PC-3 (cell line): ENCODE measurements around the gene RNASE13. TPM values are rescaled to one million over a fixed set of nuclear protein-coding genes. Genes with fewer than 3 reads are reported as not detected.
"Not testable (repeated sequence)": the region's sequence is repeated elsewhere in the genome, so short reads cannot be mapped to it uniquely, and the experiment has no call there.

Source experiments
- ATAC-seq: fragments of 200-7000 bp; cut with Tn5 transposase; 2 replicates; pipeline ENCODE4 v1.9.1; 2020; ENCODE audit warnings: mild to moderate bottlenecking, moderate library complexity
- BruUV-seq: library from RNA; stranded (reverse); fragments of 400-500 nt; replicated peaks from 2 replicates; lab custom pipeline; 2021; lab: Mats Ljungman, UMichigan
- CTCF ChIA-PET: fragments of 300-600 bp; sonication (Branson Sonifier 250); formaldehyde crosslinking; loops from one replicate; lab custom pipeline; 2022; ENCODE audit warnings: antibody characterized with exemption; lab: Charles Lee
- POLR2A ChIA-PET: fragments of 300-600 bp; sonication (Branson Sonifier 250); formaldehyde crosslinking; loops from one replicate; lab custom pipeline; 2022; ENCODE audit warnings: antibody characterized with exemption; ENCODE audit not compliant: unreplicated experiment; lab: Charles Lee
- DNase-seq: peaks from one replicate; pipeline ENCODE4 v3.0.0-alpha.2; 2015
- H2AFZ ChIP-seq: fragments of 300-600 bp; sonication (generic); 2 replicates; pipeline ENCODE4 v1.6.0; 2016; ENCODE audit warnings: antibody characterized with exemption, low read length
- H3F3A ChIP-seq: fragments of 300-600 bp; sonication (generic); one replicate; pipeline ENCODE4 v1.6.0; 2017; ENCODE audit warnings: antibody characterized with exemption, low read length, control low read depth, mild to moderate bottlenecking; ENCODE audit not compliant: unreplicated experiment
- H3K27ac ChIP-seq: fragments of 300-600 bp; sonication (generic); 2 replicates; pipeline ENCODE4 v1.5.1; 2016; ENCODE audit warnings: mild to moderate bottlenecking, low read length
- H3K27me3 ChIP-seq: fragments of 300-600 bp; sonication (generic); 2 replicates; pipeline ENCODE4 v1.6.1; 2016; ENCODE audit warnings: low read length, mixed read lengths
- H3K36me3 ChIP-seq: fragments of 300-600 bp; sonication (generic); 2 replicates; pipeline ENCODE4 v1.6.1; 2016; ENCODE audit warnings: low read depth, mixed run types, low read length, mixed read lengths
- H3K4me1 ChIP-seq: fragments of 300-600 bp; sonication (generic); 2 replicates; pipeline ENCODE4 v1.5.1; 2016; ENCODE audit warnings: low read length; ENCODE audit not compliant: insufficient read depth
- H3K4me2 ChIP-seq: fragments of 300-600 bp; sonication (generic); 2 replicates; pipeline ENCODE4 v1.6.0; 2016; ENCODE audit warnings: low read length
- H3K4me3 ChIP-seq: fragments of 300-600 bp; sonication (generic); 2 replicates; pipeline ENCODE4 v1.5.1; 2016; ENCODE audit warnings: mild to moderate bottlenecking, low read length, mixed read lengths
- H3K79me2 ChIP-seq: fragments of 300-600 bp; sonication (generic); 2 replicates; pipeline ENCODE4 v1.6.1; 2017; ENCODE audit warnings: low read length, mixed read lengths
- H3K9ac ChIP-seq: fragments of 300-600 bp; sonication (generic); 2 replicates; pipeline ENCODE4 v1.6.0; 2016; ENCODE audit warnings: mild to moderate bottlenecking, low read length
- H3K9me2 ChIP-seq: fragments of 300-600 bp; sonication (generic); replicated peaks from 2 replicates; pipeline ENCODE4 v1.6.1; 2016; ENCODE audit warnings: mixed run types, low read length, mixed read lengths
- H3K9me3 ChIP-seq: fragments of 300-600 bp; sonication (generic); 2 replicates; pipeline ENCODE4 v1.6.1; 2016; ENCODE audit warnings: low read length, mixed read lengths
- H4K20me1 ChIP-seq: fragments of 300-600 bp; sonication (generic); 2 replicates; pipeline ENCODE4 v1.6.1; 2016; ENCODE audit warnings: low read length, mixed read lengths
- CTCF ChIP-seq: fragments of 300-600 bp; sonication (generic); conservative IDR thresholded peaks from 2 replicates; pipeline ENCODE4 v1.5.1; 2017; ENCODE audit warnings: antibody characterized with exemption, low read depth, mild to moderate bottlenecking, low read length
- EZH2 ChIP-seq: fragments of 300-600 bp; sonication (generic); IDR thresholded peaks from one replicate; pipeline ENCODE4 v1.6.1; 2017; ENCODE audit warnings: antibody characterized with exemption, mild to moderate bottlenecking, low read length; ENCODE audit not compliant: unreplicated experiment
- EZH2phosphoT487 ChIP-seq: fragments of 300-600 bp; sonication (generic); IDR thresholded peaks from 2 replicates; pipeline ENCODE4 v1.6.1; 2018; ENCODE audit warnings: mild to moderate bottlenecking, antibody characterized with exemption, low read length, borderline replicate concordance
- intact Hi-C: fragments of 100-400 bp; cut with micrococcal nuclease; formaldehyde crosslinking; loops from 2 replicates; pipeline ENCODE4 v1.9.0; 2023
- total RNA-seq: library from RNA; depleted of rRNA; stranded (reverse); fragments of >200 nt; gene quantifications from 2 replicates; pipeline ENCODE4 v1.2.3, GENCODE V29; 2014

The RNASE13 gene
- total RNA-seq, 1 experiment from 2014 or later, result not detected

GRCh38 chr14:21043387-21043973, 8.9 kb upstream of the RNASE13 start:
- ChIA-PET CTCF (no interaction called here), POLR2A (no interaction called here)
- H3K4me1 ChIP-seq, result no peaks in the 10 kb centered on the region
- no peaks in the 10 kb centered on the region for H3F3A ChIP-seq
- peaks cover 28% of the 10 kb centered on the region for H3K27me3 ChIP-seq
- BruUV-seq, result no TSS peak
- H3K9ac ChIP-seq, result no peak overlapping the region
- H2AFZ ChIP-seq, result no peak overlapping the region
- intact Hi-C loops, result loop anchor here (5.0 kb wide), 2 partner anchors 186 to 346 kb away; no protein-coding TSS in a partner anchor
- no peaks in the 10 kb centered on the region for H3K9me3 ChIP-seq
- no peak for ATAC-seq
- H4K20me1 ChIP-seq, result no peaks in the 10 kb centered on the region
- H3K9me2 ChIP-seq, result no peaks in the 10 kb centered on the region
- H3K36me3 ChIP-seq, result no peaks in the 10 kb centered on the region
- TF ChIP-seq CTCF, result no peak
- no peak for TF ChIP-seq EZH2
- no peak for TF ChIP-seq EZH2phosphoT487
- no peak overlapping the region for H3K4me3 ChIP-seq
- DNase-seq, result no peak
- no peak overlapping the region for H3K4me2 ChIP-seq
- no peak overlapping the region for H3K27ac ChIP-seq
- H3K79me2 ChIP-seq, result no peaks in the 10 kb centered on the region

- Histone ChIP-seq H3K4me1 (no peaks in the 10 kb centered on the region), H4K20me1 (no peaks in the 10 kb centered on the region), H3K27ac (no peak overlapping the region), H3K4me3 (no peak overlapping the region), H3K9me3 (no peaks in the 10 kb centered on the region), H3K79me2 (no peaks in the 10 kb centered on the region), H3K9me2 (no peaks in the 10 kb centered on the region), H3K4me2 (no peak overlapping the region), H3K9ac (no peak overlapping the region), H3F3A (no peaks in the 10 kb centered on the region), H3K27me3 (peaks cover 27% of the 10 kb centered on the region), H3K36me3 (no peaks in the 10 kb centered on the region), H2AFZ (no peak overlapping the region)
- intact Hi-C loops, result loop anchor here (5.0 kb wide), 2 partner anchors 186 to 346 kb away; no protein-coding TSS in a partner anchor
- no TSS peak for BruUV-seq
- DNase-seq (no peak), ATAC-seq (no peak)
- ChIA-PET POLR2A (no interaction called here), CTCF (no interaction called here)
- no peak for TF ChIP-seq EZH2
- TF ChIP-seq EZH2phosphoT487, result no peak
These were observed 8.3 kb upstream of the RNASE13 start for GRCh38 chr14:21042918-21043317.

GRCh38 chr14:21041676-21042433, 7.2 kb upstream of the RNASE13 start, which contains the start of gene RNASE7:
TSS of gene RNASE7 (plus strand) at chr14:21042362. CDS start at chr14:21042993, 631 bp downstream.
- no peaks in the 10 kb centered on the region for H3K79me2 ChIP-seq
- TF ChIP-seq EZH2phosphoT487, result no peak
- no peak for TF ChIP-seq CTCF
- TF ChIP-seq EZH2, result no peak
- ChIA-PET POLR2A (interaction anchor here (0.6 kb wide), 1 partner anchor 60 kb away, joined by 6 read pairs; no protein-coding TSS in a partner anchor), CTCF (no interaction called here)
- H2AFZ ChIP-seq, result no peak within 1 kb of the TSS
- H3K9ac ChIP-seq, result no peak within 1 kb of the TSS
- H3F3A ChIP-seq, result no peaks in the 10 kb centered on the region
- no peak within 1 kb of the TSS for H3K4me2 ChIP-seq
- intact Hi-C loops, result loop anchor here (5.0 kb wide), 2 partner anchors 185 to 345 kb away; no protein-coding TSS in a partner anchor
- peaks cover 30% of the 10 kb centered on the region for H3K27me3 ChIP-seq
- H3K9me2 ChIP-seq, result no peaks in the 10 kb centered on the region
- DNase-seq, result no peak
- no peaks in the 10 kb centered on the region for H3K36me3 ChIP-seq
- no peaks in the 10 kb centered on the region for H4K20me1 ChIP-seq
- H3K27ac ChIP-seq, result no peak within 1 kb of the TSS
- BruUV-seq, result no TSS peak
- H3K4me3 ChIP-seq, result no peak within 1 kb of the TSS
- H3K4me1 ChIP-seq, result no peaks in the 10 kb centered on the region
- ATAC-seq, result no peak
- no peaks in the 10 kb centered on the region for H3K9me3 ChIP-seq

GRCh38 chr14:21040941-21041340, 6.3 kb upstream of the RNASE13 start:
- H3F3A ChIP-seq, H3K4me1 ChIP-seq, POLR2A ChIA-PET, H3K9me2 ChIP-seq, H4K20me1 ChIP-seq, DNase-seq, ATAC-seq, H3K36me3 ChIP-seq, H3K79me2 ChIP-seq, BruUV-seq, H3K27ac ChIP-seq, H3K4me2 ChIP-seq, H3K4me3 ChIP-seq, H3K9me3 ChIP-seq, H3K9ac ChIP-seq, H2AFZ ChIP-seq: not testable (repeated sequence)
- CTCF ChIA-PET, result interaction anchor here (0.6 to 1.5 kb wide), 3 partner anchors 21 to 26 kb away, joined by 3 to 17 read pairs (median 4); no protein-coding TSS in a partner anchor
- H3K27me3 ChIP-seq, result peaks cover 38% of the 10 kb centered on the region
- intact Hi-C loops, result loop anchor here (1.0 to 5.0 kb wide), 3 partner anchors 27 to 344 kb away; no protein-coding TSS in a partner anchor
